ENCODE data around the gene NT5DC2.

NT5DC2 gene

DNA sequence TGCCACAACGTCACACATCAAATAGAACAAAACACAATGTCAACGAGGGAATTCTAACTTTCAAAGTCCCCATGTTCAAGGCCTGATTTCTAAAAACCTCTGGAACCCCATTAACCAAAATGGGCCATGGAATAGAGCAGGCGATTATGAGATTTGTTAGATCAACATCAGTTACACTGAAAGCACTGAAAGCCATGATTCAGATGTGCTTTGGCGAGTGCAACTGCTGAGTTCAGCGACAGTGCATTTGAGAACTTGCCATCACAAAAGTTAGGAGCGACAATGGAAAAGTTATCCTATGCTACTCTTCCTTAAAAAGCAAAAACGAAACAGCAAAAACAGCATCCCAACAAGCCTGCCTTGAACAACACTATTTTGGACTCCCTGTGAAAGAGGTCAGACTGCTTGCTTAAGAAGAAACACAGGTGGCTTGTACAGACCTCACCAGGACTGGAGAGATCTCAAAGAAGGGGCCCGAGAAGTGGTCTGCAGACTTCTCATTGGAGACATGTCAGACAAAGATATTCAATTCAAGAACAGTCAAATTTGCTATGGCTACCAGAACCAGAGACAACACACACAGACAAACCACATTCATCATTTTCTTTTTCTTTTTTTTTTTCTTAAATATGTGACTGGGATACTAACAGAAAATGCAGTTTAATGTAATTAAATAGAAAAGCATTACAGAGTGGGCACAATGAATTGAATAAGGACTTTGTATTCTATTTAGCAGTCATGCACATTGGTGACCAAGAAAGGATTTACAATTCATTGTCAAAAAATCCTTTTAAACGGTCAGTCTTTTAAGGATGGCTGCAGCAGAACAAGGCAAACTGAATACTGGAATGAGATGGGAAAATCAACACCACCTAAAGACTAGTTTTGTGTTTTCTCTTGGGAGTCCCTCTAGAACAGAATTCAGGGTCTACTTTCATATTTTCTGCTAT is 23.6 kb upstream of the NT5DC2 start:
- Histone ChIP-seq H3K4me2 (ENCODE audit: low read length) (no peak overlapping the region), H3K4me1 (ENCODE audit: low read length) (no peaks in the 10 kb centered on the region), H3K27me3 (ENCODE audit: low read depth, low read length) (no peaks in the 10 kb centered on the region), H3K27ac (ENCODE audit: low read length) (no peak overlapping the region), H3K4me3 (ENCODE audit: low read length) (no peak overlapping the region), H2AFZ (ENCODE audit: low read depth, low read length) (no peak overlapping the region), H3K36me3 (replicated peaks; ENCODE audit: low read depth, low read length) (peaks cover 62% of the 10 kb centered on the region), H3K79me2 (ENCODE audit: low read length) (no peaks in the 10 kb centered on the region), H3K9ac (ENCODE audit: low read length) (no peak overlapping the region), H4K20me1 (ENCODE audit: insufficient read depth, low read length) (no peaks in the 10 kb centered on the region), H3K9me3 (ENCODE audit: insufficient read depth, low read length) (no peaks in the 10 kb centered on the region)
- TF ChIP-seq CTCF (IDR thresholded peaks at IDR 0.05; ENCODE audit: low read depth, low read length): no peak
- TF ChIP-seq EZH2phosphoT487 (IDR thresholded peaks at IDR 0.05; ENCODE audit: low read depth): no peak

GRCh38 chr3:52555056-52555455 is 21.4 kb upstream of the NT5DC2 start:
- Histone ChIP-seq H4K20me1 (ENCODE audit: insufficient read depth, low read length) (no peaks in the 10 kb centered on the region), H3K9me3 (ENCODE audit: insufficient read depth, low read length) (no peaks in the 10 kb centered on the region), H3K36me3 (replicated peaks; ENCODE audit: low read depth, low read length) (peaks cover 61% of the 10 kb centered on the region), H3K4me2 (ENCODE audit: low read length) (no peak overlapping the region), H3K27me3 (ENCODE audit: low read depth, low read length) (no peaks in the 10 kb centered on the region), H3K4me3 (ENCODE audit: low read length) (no peak overlapping the region), H3K27ac (ENCODE audit: low read length) (no peak overlapping the region), H3K9ac (ENCODE audit: low read length) (no peak overlapping the region), H2AFZ (ENCODE audit: low read depth, low read length) (no peak overlapping the region), H3K4me1 (ENCODE audit: low read length) (no peaks in the 10 kb centered on the region), H3K79me2 (ENCODE audit: low read length) (no peaks in the 10 kb centered on the region)
- no peak for TF ChIP-seq EZH2phosphoT487 (IDR thresholded peaks at IDR 0.05; ENCODE audit: low read depth)
- TF ChIP-seq CTCF (IDR thresholded peaks at IDR 0.05; ENCODE audit: low read depth, low read length): no peak

- peaks cover 59% of the 10 kb centered on the region for H3K36me3 ChIP-seq (replicated peaks; ENCODE audit: low read depth, low read length)
- no peak for TF ChIP-seq EZH2phosphoT487 (IDR thresholded peaks at IDR 0.05; ENCODE audit: low read depth)
- no peak for TF ChIP-seq CTCF (IDR thresholded peaks at IDR 0.05; ENCODE audit: low read depth, low read length)
- no peak overlapping the region for H3K27ac ChIP-seq (ENCODE audit: low read length)
These were observed 20.5 kb upstream of the NT5DC2 start for GRCh38 chr3:52554026-52554755.

DNA sequence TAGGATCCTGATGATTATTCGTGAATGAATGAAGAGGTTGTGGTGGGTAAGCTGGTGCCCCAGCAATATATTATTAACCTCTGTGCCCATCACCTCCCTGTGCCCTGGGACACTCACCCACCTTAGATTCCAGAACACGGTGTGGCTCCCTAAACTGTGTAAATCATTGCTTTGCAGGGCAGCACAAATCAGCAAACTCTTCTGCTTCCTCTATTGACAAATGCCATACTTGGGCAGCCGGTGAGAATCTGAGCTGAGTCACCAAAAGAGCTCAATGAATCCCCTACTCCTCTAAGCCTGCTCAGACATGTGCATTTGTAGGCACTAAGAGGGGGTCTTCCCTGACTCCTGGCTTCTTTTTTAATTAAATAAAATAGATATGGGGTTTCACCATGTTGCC is 18.4 kb upstream of the NT5DC2 start:
- no peak overlapping the region for H3K4me3 ChIP-seq (ENCODE audit: low read length)
- no peaks in the 10 kb centered on the region for H4K20me1 ChIP-seq (ENCODE audit: insufficient read depth, low read length)
- H2AFZ ChIP-seq (ENCODE audit: low read depth, low read length): no peak overlapping the region
- H3K79me2 ChIP-seq (ENCODE audit: low read length): no peaks in the 10 kb centered on the region
- H3K27me3 ChIP-seq (ENCODE audit: low read depth, low read length): no peaks in the 10 kb centered on the region
- TF ChIP-seq CTCF (IDR thresholded peaks at IDR 0.05; ENCODE audit: low read depth, low read length) (no peak), EZH2phosphoT487 (IDR thresholded peaks at IDR 0.05; ENCODE audit: low read depth) (no peak)
- H3K36me3 ChIP-seq (replicated peaks; ENCODE audit: low read depth, low read length): peaks cover 50% of the 10 kb centered on the region
- no peaks in the 10 kb centered on the region for H3K9me3 ChIP-seq (ENCODE audit: insufficient read depth, low read length)
- H3K4me1 ChIP-seq (ENCODE audit: low read length): no peaks in the 10 kb centered on the region
- H3K9ac ChIP-seq (ENCODE audit: low read length): no peak overlapping the region
- H3K4me2 ChIP-seq (ENCODE audit: low read length): no peak overlapping the region
- H3K27ac ChIP-seq (ENCODE audit: low read length): no peak overlapping the region

More at GRCh38 chr3:52554026-52554755, 20.5 kb upstream of the NT5DC2 start:
- H3K4me1 ChIP-seq (ENCODE audit: low read length): no peaks in the 10 kb centered on the region
- no peaks in the 10 kb centered on the region for H3K9me3 ChIP-seq (ENCODE audit: insufficient read depth, low read length)
- no peak overlapping the region for H2AFZ ChIP-seq (ENCODE audit: low read depth, low read length)
- H3K9ac ChIP-seq (ENCODE audit: low read length): no peak overlapping the region
- no peaks in the 10 kb centered on the region for H4K20me1 ChIP-seq (ENCODE audit: insufficient read depth, low read length)
- no peak overlapping the region for H3K4me2 ChIP-seq (ENCODE audit: low read length)
- H3K27me3 ChIP-seq (ENCODE audit: low read depth, low read length): no peaks in the 10 kb centered on the region
- H3K79me2 ChIP-seq (ENCODE audit: low read length): no peaks in the 10 kb centered on the region
- H3K4me3 ChIP-seq (ENCODE audit: low read length): no peak overlapping the region

Measured in OCI-LY3 (cell line).